ENCODE results near the gene SURF6.
"Not testable (repeated sequence)": the region's sequence is repeated elsewhere in the genome, so short reads cannot be mapped to it uniquely, and the experiment has no call there.

Gene SURF6

GRCh38 chr9:133329306-133330156 lies 6.5 kb downstream of the SURF6 start:
- not testable (repeated sequence) for H3K9me3 ChIP-seq (ENCODE audit: control insufficient read depth in 2 of 2, low read length in 2 of 2); H3K27me3 ChIP-seq (ENCODE audit: control insufficient read depth in 2 of 2, insufficient read depth in 2 of 2, low read length in 2 of 2); H3K9ac ChIP-seq (ENCODE audit: low read depth in 1 of 2, low read length in 2 of 2); H3K27ac ChIP-seq (ENCODE audit: low read depth in 2 of 2, low read length in 2 of 2); H3K4me3 ChIP-seq (ENCODE audit: low read length in 2 of 2)
- Histone ChIP-seq H3K36me3 (ENCODE audit: control insufficient read depth in 2 of 2, insufficient read depth in 2 of 2, low read length in 2 of 2) (peaks cover 32 to 34% of the 10 kb centered on the region in 2 donors), H3K4me1 (ENCODE audit: control insufficient read depth in 2 of 2, insufficient read depth in 2 of 2, low read length in 2 of 2) (peaks cover 13 to 15% of the 10 kb centered on the region in 2 donors)

- Histone ChIP-seq H3K4me3 (ENCODE audit: low read length in 2 of 2) (no peak overlapping the region), H3K9me3 (ENCODE audit: control insufficient read depth in 2 of 2, low read length in 2 of 2) (no peaks in the 10 kb centered on the region), H3K9ac (ENCODE audit: low read depth in 1 of 2, low read length in 2 of 2) (no peak overlapping the region), H3K27ac (ENCODE audit: low read depth in 2 of 2, low read length in 2 of 2) (no peak overlapping the region), H3K4me1 (ENCODE audit: control insufficient read depth in 2 of 2, insufficient read depth in 2 of 2, low read length in 2 of 2) (peaks cover 0 to under 1% of the 10 kb centered on the region in 2 donors), H3K36me3 (ENCODE audit: control insufficient read depth in 2 of 2, insufficient read depth in 2 of 2, low read length in 2 of 2) (peaks cover 20 to 23% of the 10 kb centered on the region in 2 donors), H3K27me3 (ENCODE audit: control insufficient read depth in 2 of 2, insufficient read depth in 2 of 2, low read length in 2 of 2) (no peaks in the 10 kb centered on the region)
Measured at GRCh38 chr9:133327834-133328484, 8.0 kb downstream of the SURF6 start.

GRCh38 chr9:133327021-133327420 lies 9.0 kb downstream of the SURF6 start:
- not testable (repeated sequence) for H3K27ac ChIP-seq (ENCODE audit: low read depth in 2 of 2, low read length in 2 of 2); H3K4me3 ChIP-seq (ENCODE audit: low read length in 2 of 2); H3K27me3 ChIP-seq (ENCODE audit: control insufficient read depth in 2 of 2, insufficient read depth in 2 of 2, low read length in 2 of 2); H3K9ac ChIP-seq (ENCODE audit: low read depth in 1 of 2, low read length in 2 of 2); H3K9me3 ChIP-seq (ENCODE audit: control insufficient read depth in 2 of 2, low read length in 2 of 2); H3K4me1 ChIP-seq (ENCODE audit: control insufficient read depth in 2 of 2, insufficient read depth in 2 of 2, low read length in 2 of 2)
- peaks cover 11 to 14% of the 10 kb centered on the region in 2 donors for H3K36me3 ChIP-seq (ENCODE audit: control insufficient read depth in 2 of 2, insufficient read depth in 2 of 2, low read length in 2 of 2)

- no peak overlapping the region for H3K4me3 ChIP-seq (ENCODE audit: low read length in 2 of 2)
- H3K9ac ChIP-seq (ENCODE audit: low read depth in 1 of 2, low read length in 2 of 2) = no peak overlapping the region
- H3K27ac ChIP-seq (ENCODE audit: low read depth in 2 of 2, low read length in 2 of 2) = no peak overlapping the region
- H3K4me1 ChIP-seq (ENCODE audit: control insufficient read depth in 2 of 2, insufficient read depth in 2 of 2, low read length in 2 of 2) = no peaks in the 10 kb centered on the region
- no peaks in the 10 kb centered on the region for H3K9me3 ChIP-seq (ENCODE audit: control insufficient read depth in 2 of 2, low read length in 2 of 2)
- H3K27me3 ChIP-seq (ENCODE audit: control insufficient read depth in 2 of 2, insufficient read depth in 2 of 2, low read length in 2 of 2) = no peaks in the 10 kb centered on the region
- H3K36me3 ChIP-seq (ENCODE audit: control insufficient read depth in 2 of 2, insufficient read depth in 2 of 2, low read length in 2 of 2) = no peaks in the 10 kb centered on the region
Measured at GRCh38 chr9:133323991-133324703, 11.8 kb downstream of the SURF6 start.

- H3K9me3 ChIP-seq (ENCODE audit: control insufficient read depth in 2 of 2, low read length in 2 of 2) = no peaks in the 10 kb centered on the region
- H3K4me3 ChIP-seq (ENCODE audit: low read length in 2 of 2) = no peak overlapping the region
- no peak overlapping the region for H3K27ac ChIP-seq (ENCODE audit: low read depth in 2 of 2, low read length in 2 of 2)
- no peaks in the 10 kb centered on the region for H3K27me3 ChIP-seq (ENCODE audit: control insufficient read depth in 2 of 2, insufficient read depth in 2 of 2, low read length in 2 of 2)
- H3K4me1 ChIP-seq (ENCODE audit: control insufficient read depth in 2 of 2, insufficient read depth in 2 of 2, low read length in 2 of 2) = no peaks in the 10 kb centered on the region
- H3K9ac ChIP-seq (ENCODE audit: low read depth in 1 of 2, low read length in 2 of 2) = no peak overlapping the region
- H3K36me3 ChIP-seq (ENCODE audit: control insufficient read depth in 2 of 2, insufficient read depth in 2 of 2, low read length in 2 of 2) = no peaks in the 10 kb centered on the region
Measured at GRCh38 chr9:133323211-133323610, 12.8 kb downstream of the SURF6 start.

- no peak overlapping the region for H3K9ac ChIP-seq (ENCODE audit: low read depth in 1 of 2, low read length in 2 of 2)
- no peaks in the 10 kb centered on the region for H3K36me3 ChIP-seq (ENCODE audit: control insufficient read depth in 2 of 2, insufficient read depth in 2 of 2, low read length in 2 of 2)
Measured at GRCh38 chr9:133322701-133323100, 13.3 kb downstream of the SURF6 start.

GRCh38 chr9:133321411-133321935 lies 14.5 kb downstream of the SURF6 start:
- Histone ChIP-seq H3K36me3 (ENCODE audit: control insufficient read depth in 2 of 2, insufficient read depth in 2 of 2, low read length in 2 of 2) (no peaks in the 10 kb centered on the region), H3K9me3 (ENCODE audit: control insufficient read depth in 2 of 2, low read length in 2 of 2) (no peaks in the 10 kb centered on the region), H3K4me3 (ENCODE audit: low read length in 2 of 2) (no peak overlapping the region), H3K27ac (ENCODE audit: low read depth in 2 of 2, low read length in 2 of 2) (no peak overlapping the region), H3K4me1 (ENCODE audit: control insufficient read depth in 2 of 2, insufficient read depth in 2 of 2, low read length in 2 of 2) (no peaks in the 10 kb centered on the region), H3K27me3 (ENCODE audit: control insufficient read depth in 2 of 2, insufficient read depth in 2 of 2, low read length in 2 of 2) (no peaks in the 10 kb centered on the region), H3K9ac (ENCODE audit: low read depth in 1 of 2, low read length in 2 of 2) (no peak overlapping the region)

More at GRCh38 chr9:133322701-133323100, 13.3 kb downstream of the SURF6 start:
- H3K4me3 ChIP-seq (ENCODE audit: low read length in 2 of 2) = no peak overlapping the region
- H3K27me3 ChIP-seq (ENCODE audit: control insufficient read depth in 2 of 2, insufficient read depth in 2 of 2, low read length in 2 of 2) = no peaks in the 10 kb centered on the region
- H3K4me1 ChIP-seq (ENCODE audit: control insufficient read depth in 2 of 2, insufficient read depth in 2 of 2, low read length in 2 of 2) = no peaks in the 10 kb centered on the region
- no peak overlapping the region for H3K27ac ChIP-seq (ENCODE audit: low read depth in 2 of 2, low read length in 2 of 2)
- no peaks in the 10 kb centered on the region for H3K9me3 ChIP-seq (ENCODE audit: control insufficient read depth in 2 of 2, low read length in 2 of 2)

- Histone ChIP-seq H3K27ac (ENCODE audit: low read depth in 2 of 2, low read length in 2 of 2) (no peak overlapping the region), H3K4me3 (ENCODE audit: low read length in 2 of 2) (no peak overlapping the region), H3K4me1 (ENCODE audit: control insufficient read depth in 2 of 2, insufficient read depth in 2 of 2, low read length in 2 of 2) (no peaks in the 10 kb centered on the region), H3K36me3 (ENCODE audit: control insufficient read depth in 2 of 2, insufficient read depth in 2 of 2, low read length in 2 of 2) (no peaks in the 10 kb centered on the region), H3K9me3 (ENCODE audit: control insufficient read depth in 2 of 2, low read length in 2 of 2) (no peaks in the 10 kb centered on the region), H3K9ac (ENCODE audit: low read depth in 1 of 2, low read length in 2 of 2) (no peak overlapping the region), H3K27me3 (ENCODE audit: control insufficient read depth in 2 of 2, insufficient read depth in 2 of 2, low read length in 2 of 2) (no peaks in the 10 kb centered on the region)
Measured at GRCh38 chr9:133320421-133320881, 15.5 kb downstream of the SURF6 start.

- H3K27me3 ChIP-seq (ENCODE audit: control insufficient read depth in 2 of 2, insufficient read depth in 2 of 2, low read length in 2 of 2); H3K4me1 ChIP-seq (ENCODE audit: control insufficient read depth in 2 of 2, insufficient read depth in 2 of 2, low read length in 2 of 2); H3K27ac ChIP-seq (ENCODE audit: low read depth in 2 of 2, low read length in 2 of 2); H3K36me3 ChIP-seq (ENCODE audit: control insufficient read depth in 2 of 2, insufficient read depth in 2 of 2, low read length in 2 of 2); H3K4me3 ChIP-seq (ENCODE audit: low read length in 2 of 2); H3K9me3 ChIP-seq (ENCODE audit: control insufficient read depth in 2 of 2, low read length in 2 of 2); H3K9ac ChIP-seq (ENCODE audit: low read depth in 1 of 2, low read length in 2 of 2): not testable (repeated sequence)
Measured at GRCh38 chr9:133317551-133317950, 18.4 kb downstream of the SURF6 start.

- Histone ChIP-seq H3K27me3 (ENCODE audit: control insufficient read depth in 2 of 2, insufficient read depth in 2 of 2, low read length in 2 of 2) (no peaks in the 10 kb centered on the region), H3K9me3 (ENCODE audit: control insufficient read depth in 2 of 2, low read length in 2 of 2) (no peaks in the 10 kb centered on the region), H3K9ac (ENCODE audit: low read depth in 1 of 2, low read length in 2 of 2) (no peak overlapping the region), H3K27ac (ENCODE audit: low read depth in 2 of 2, low read length in 2 of 2) (no peak overlapping the region), H3K4me1 (ENCODE audit: control insufficient read depth in 2 of 2, insufficient read depth in 2 of 2, low read length in 2 of 2) (no peaks in the 10 kb centered on the region), H3K4me3 (ENCODE audit: low read length in 2 of 2) (no peak overlapping the region), H3K36me3 (ENCODE audit: control insufficient read depth in 2 of 2, insufficient read depth in 2 of 2, low read length in 2 of 2) (no peaks in the 10 kb centered on the region)
Measured at GRCh38 chr9:133315997-133316396, 20.0 kb downstream of the SURF6 start.
